SH-SY5Y (cell line): ENCODE measurements around the gene FTSJ1.

Experiments used
- GATA2 ChIP-seq: IDR thresholded peaks from 2 replicates; pipeline ENCODE4 v1.6.1; 2011; ENCODE audit warnings: mild to moderate bottlenecking, low read depth, low read length
- GATA3 ChIP-seq: IDR thresholded peaks from 2 replicates; pipeline ENCODE4 v1.6.1; 2011; ENCODE audit warnings: low read depth, mild to moderate bottlenecking, low read length, moderate library complexity

GRCh38 chrX:48472225-48472624 lies 3.8 kb upstream of the FTSJ1 start:
- TF ChIP-seq GATA2: no peak
- TF ChIP-seq GATA3: no peak
